Activated CD8-positive, alpha-beta T cell treated with anti-CD3 and anti-CD28 coated beads for 36 hours (primary cell): ENCODE data around the gene TMEM233. TPM values are rescaled to one million over a fixed set of nuclear protein-coding genes. Genes with fewer than 3 reads are reported as not detected.

Source experiments
- ATAC-seq: fragments of 200-7000 bp; cut with Tn5 transposase; one replicate; pipeline ENCODE4 v1.10.0; 2021; ENCODE audit warnings: mild to moderate bottlenecking, moderate library complexity
- CTCF ChIA-PET: fragments of 350-600 bp; sonication (Branson Sonifier 250); formaldehyde crosslinking; loops from one replicate; lab custom pipeline; 2021; ENCODE audit warnings: antibody characterized with exemption; lab: Charles Lee
- POLR2A ChIA-PET: fragments of 350-600 bp; sonication (Branson Sonifier 250); formaldehyde crosslinking; loops from one replicate; lab custom pipeline; 2021; ENCODE audit warnings: antibody characterized with exemption; lab: Charles Lee
- DNase-seq: peaks from one replicate; pipeline ENCODE4 v3.0.0-alpha.2; 2020
- H3K27ac Mint-ChIP-seq: one replicate; pipeline ENCODE4 v1.8.0; 2021; ENCODE audit warnings: mild to moderate bottlenecking, mixed read lengths
- H3K27me3 Mint-ChIP-seq: one replicate; pipeline ENCODE4 v1.8.0; 2021; ENCODE audit warnings: mixed read lengths
- H3K36me3 Mint-ChIP-seq: one replicate; pipeline ENCODE4 v1.8.0; 2021; ENCODE audit warnings: low read depth, mixed read lengths
- H3K4me1 Mint-ChIP-seq: one replicate; pipeline ENCODE4 v1.8.0; 2021; ENCODE audit warnings: low read depth, mixed read lengths
- H3K4me3 Mint-ChIP-seq: one replicate; pipeline ENCODE4 v1.8.0; 2021; ENCODE audit warnings: mild to moderate bottlenecking, moderate library complexity, mixed read lengths
- H3K9me3 Mint-ChIP-seq: one replicate; pipeline ENCODE4 v1.8.0; 2021; ENCODE audit warnings: mixed read lengths
- intact Hi-C: fragments of 100-400 bp; cut with micrococcal nuclease; formaldehyde crosslinking; loops from one replicate; pipeline ENCODE4 v1.10.0; 2022
- total RNA-seq, 2 experiments: library from RNA; stranded (reverse); gene quantifications; one replicate each; pipeline ENCODE4 v1.2.3, GENCODE V29; 2021
- TF ChIP-seq, protein P1 (sequence below): fragments of 200-600 bp; IDR thresholded peaks from one replicate; pipeline ENCODE4 v1.8.0; 2022; ENCODE audit warnings: antibody characterized with exemption, mild to moderate bottlenecking

TMEM233 gene
- total RNA-seq, 2 experiments from 2014 or later, result not detected

DNA sequence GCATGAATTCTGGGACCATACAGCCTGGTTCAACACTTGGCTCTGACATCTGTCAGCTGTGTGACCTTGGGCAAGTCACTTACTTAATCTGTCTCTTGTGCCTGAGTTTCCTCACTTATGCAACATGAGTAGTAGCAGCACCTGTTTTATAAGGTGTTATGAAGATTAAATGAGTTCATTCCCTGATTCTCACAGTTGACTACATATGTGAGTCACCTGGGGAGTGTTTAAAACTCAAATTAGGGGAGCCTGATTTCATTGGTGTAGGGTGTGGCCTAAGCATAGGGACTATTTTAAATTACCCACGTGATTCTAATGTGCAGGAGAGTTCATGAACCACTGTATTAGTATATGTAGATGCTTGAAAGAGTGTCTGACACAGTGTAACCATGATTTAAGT, 36.7 kb upstream of the TMEM233 start:
- POLR2A ChIA-PET, result no interaction called here
- DNase-seq (no peak), ATAC-seq (no peak)
- Mint-ChIP-seq H3K27ac (no peak overlapping the region), H3K9me3 (no peaks in the 10 kb centered on the region), H3K4me1 (no peaks in the 10 kb centered on the region), H3K36me3 (no peaks in the 10 kb centered on the region), H3K27me3 (peaks cover 16% of the 10 kb centered on the region), H3K4me3 (no peak overlapping the region)
- intact Hi-C loops, result no loop called here
- TF ChIP-seq, protein P1, sequence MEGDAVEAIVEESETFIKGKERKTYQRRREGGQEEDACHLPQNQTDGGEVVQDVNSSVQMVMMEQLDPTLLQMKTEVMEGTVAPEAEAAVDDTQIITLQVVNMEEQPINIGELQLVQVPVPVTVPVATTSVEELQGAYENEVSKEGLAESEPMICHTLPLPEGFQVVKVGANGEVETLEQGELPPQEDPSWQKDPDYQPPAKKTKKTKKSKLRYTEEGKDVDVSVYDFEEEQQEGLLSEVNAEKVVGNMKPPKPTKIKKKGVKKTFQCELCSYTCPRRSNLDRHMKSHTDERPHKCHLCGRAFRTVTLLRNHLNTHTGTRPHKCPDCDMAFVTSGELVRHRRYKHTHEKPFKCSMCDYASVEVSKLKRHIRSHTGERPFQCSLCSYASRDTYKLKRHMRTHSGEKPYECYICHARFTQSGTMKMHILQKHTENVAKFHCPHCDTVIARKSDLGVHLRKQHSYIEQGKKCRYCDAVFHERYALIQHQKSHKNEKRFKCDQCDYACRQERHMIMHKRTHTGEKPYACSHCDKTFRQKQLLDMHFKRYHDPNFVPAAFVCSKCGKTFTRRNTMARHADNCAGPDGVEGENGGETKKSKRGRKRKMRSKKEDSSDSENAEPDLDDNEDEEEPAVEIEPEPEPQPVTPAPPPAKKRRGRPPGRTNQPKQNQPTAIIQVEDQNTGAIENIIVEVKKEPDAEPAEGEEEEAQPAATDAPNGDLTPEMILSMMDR, result no peak
- CTCF ChIA-PET, result no interaction called here

DNA sequence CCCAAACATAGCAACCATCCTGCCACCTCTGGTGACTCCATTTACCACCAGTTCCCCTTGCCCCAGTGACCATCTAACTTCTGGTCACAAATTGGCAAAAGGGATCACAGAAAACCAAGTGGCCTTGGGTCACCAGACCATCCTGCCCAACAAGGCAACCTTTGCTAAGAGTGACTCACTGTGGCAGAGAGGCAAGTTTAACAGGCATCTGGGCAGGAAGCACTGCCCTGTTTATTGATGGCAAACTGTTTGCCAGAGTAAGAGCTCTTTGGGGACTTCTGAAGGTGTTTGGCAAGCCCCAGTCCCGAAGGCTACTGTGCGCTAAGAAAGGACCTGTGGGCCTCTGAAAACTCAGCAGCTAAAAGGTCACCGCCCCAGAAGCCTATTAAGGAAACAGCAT, 28.2 kb upstream of the TMEM233 start:
- ChIA-PET CTCF (interaction anchor here (0.8 kb wide), 1 partner anchor 20 kb away, joined by 3 read pairs; no protein-coding TSS in a partner anchor), POLR2A (no interaction called here)
- no peaks in the 10 kb centered on the region for H3K9me3 Mint-ChIP-seq
- no peak for ATAC-seq
- TF ChIP-seq, protein P1, result no peak
- H3K4me3 Mint-ChIP-seq, result no peak overlapping the region
- peaks cover 5% of the 10 kb centered on the region for H3K27me3 Mint-ChIP-seq
- intact Hi-C loops, result no loop called here
- DNase-seq, result no peak
- no peak overlapping the region for H3K27ac Mint-ChIP-seq
- no peaks in the 10 kb centered on the region for H3K4me1 Mint-ChIP-seq
- no peaks in the 10 kb centered on the region for H3K36me3 Mint-ChIP-seq

DNA sequence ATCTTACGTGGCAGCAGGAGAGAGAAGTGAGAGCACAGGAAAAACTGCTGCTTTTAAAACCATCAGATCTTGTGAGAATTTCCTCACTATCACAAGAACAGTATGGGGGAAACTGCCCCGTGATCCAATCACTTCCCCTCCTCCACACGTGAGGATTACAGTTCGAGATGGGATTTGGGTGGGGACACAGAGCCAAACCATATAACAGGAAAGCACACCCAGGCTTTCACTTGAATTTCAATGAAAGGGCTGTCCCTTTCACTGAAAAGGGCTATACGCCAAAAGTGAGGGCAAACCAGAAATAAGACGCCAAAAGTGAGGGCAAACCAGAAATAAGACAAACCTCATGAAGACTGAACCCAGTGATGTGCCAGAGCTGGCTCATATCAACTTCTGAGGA, 22.8 kb upstream of the TMEM233 start:
- ATAC-seq (no peak), DNase-seq (no peak)
- intact Hi-C loops, result no loop called here
- ChIA-PET CTCF (no interaction called here), POLR2A (no interaction called here)
- Mint-ChIP-seq H3K4me3 (no peak overlapping the region), H3K9me3 (no peaks in the 10 kb centered on the region), H3K4me1 (no peaks in the 10 kb centered on the region), H3K36me3 (no peaks in the 10 kb centered on the region), H3K27me3 (peaks cover 12% of the 10 kb centered on the region), H3K27ac (no peak overlapping the region)
- TF ChIP-seq, protein P1, result no peak

DNA sequence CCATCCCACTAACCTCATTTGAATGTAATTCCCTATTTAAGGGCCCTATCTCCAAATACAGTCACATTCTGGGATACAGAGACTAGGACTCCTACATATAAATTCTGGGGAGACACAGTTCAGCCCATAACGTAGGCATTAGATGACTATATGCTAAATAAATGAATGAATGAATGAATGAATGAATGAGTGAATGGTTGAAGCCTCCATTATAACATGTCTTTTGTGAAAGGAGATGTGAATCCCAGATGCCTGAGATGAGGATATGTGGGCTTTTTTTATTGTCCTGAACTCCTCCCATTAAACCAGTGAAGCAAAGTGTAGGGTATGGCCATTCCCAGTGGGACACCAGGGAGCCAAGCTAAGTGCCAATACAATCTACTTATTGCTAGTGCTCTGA, 20.5 kb upstream of the TMEM233 start:
- POLR2A ChIA-PET, result no interaction called here
- TF ChIP-seq, protein P1, result no peak
- Mint-ChIP-seq H3K9me3 (no peaks in the 10 kb centered on the region), H3K36me3 (no peaks in the 10 kb centered on the region), H3K4me3 (no peak overlapping the region), H3K4me1 (no peaks in the 10 kb centered on the region), H3K27ac (no peak overlapping the region), H3K27me3 (peaks cover 15% of the 10 kb centered on the region)
- no peak for DNase-seq
- intact Hi-C loops, result no loop called here
- CTCF ChIA-PET, result no interaction called here
- no peak for ATAC-seq

DNA sequence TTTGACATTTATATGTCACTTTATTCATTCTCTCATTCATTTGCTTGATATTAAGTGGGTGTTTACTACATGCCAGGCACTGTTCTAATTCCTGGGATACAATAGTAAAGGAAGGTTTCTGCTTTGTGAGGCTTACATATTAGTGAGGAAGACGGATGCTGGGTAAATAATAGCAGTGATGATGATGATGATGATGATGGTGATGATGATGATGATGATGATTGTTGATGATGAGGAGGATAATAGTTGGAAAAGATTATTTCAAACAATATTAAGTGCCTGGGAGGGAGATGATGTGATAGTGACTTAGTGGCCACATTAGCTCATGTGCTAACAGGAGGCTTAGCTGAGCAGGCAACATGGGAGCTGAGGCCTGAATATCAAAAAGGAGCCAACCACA, 19.3 kb upstream of the TMEM233 start:
- CTCF ChIA-PET, result no interaction called here
- TF ChIP-seq, protein P1, result no peak
- ATAC-seq (no peak), DNase-seq (no peak)
- H3K4me3 Mint-ChIP-seq, result no peak overlapping the region
- intact Hi-C loops, result no loop called here
- H3K4me1 Mint-ChIP-seq, result no peaks in the 10 kb centered on the region
- H3K9me3 Mint-ChIP-seq, result no peaks in the 10 kb centered on the region
- H3K36me3 Mint-ChIP-seq, result no peaks in the 10 kb centered on the region
- peaks cover 16% of the 10 kb centered on the region for H3K27me3 Mint-ChIP-seq
- POLR2A ChIA-PET, result no interaction called here
- H3K27ac Mint-ChIP-seq, result no peak overlapping the region
